Lung (tissue), 12 donors: ENCODE measurements around the gene KRTAP12-4. TPM values are rescaled to one million over a fixed set of nuclear protein-coding genes. Genes with fewer than 3 reads are reported as not detected.
"Not testable (repeated sequence)": the region's sequence is repeated elsewhere in the genome, so short reads cannot be mapped to it uniquely, and the experiment has no call there.

Source experiments
- ATAC-seq: fragments of 200-7000 bp; cut with Tn5 transposase; one replicate; pipeline ENCODE4 v1.9.1; 2020; ENCODE audit warnings: moderate number of reproducible peaks; ENCODE audit not compliant: insufficient read depth, low FRiP score
- DNase-seq, 3 donors: peaks; one replicate each; pipeline ENCODE4 v3.0.0-alpha.2; 2013 to 2017
- H3K27ac ChIP-seq, 2 donors: one replicate each; pipeline ENCODE4 v1.5.1; 2013; ENCODE audit warnings: mild to moderate bottlenecking in 2 of 2, moderate library complexity in 2 of 2, control low read depth in 1 of 2, inconsistent platforms in 1 of 2, low read depth in 1 of 2, low read length in 1 of 2
- H3K27me3 ChIP-seq, 3 donors: one replicate each; pipeline ENCODE4 v1.5.1; 2013; ENCODE audit warnings: low read length in 2 of 3; ENCODE audit not compliant: control insufficient read depth in 3 of 3, insufficient read depth in 3 of 3
- H3K36me3 ChIP-seq, 4 donors: one replicate each; pipeline ENCODE4 v1.5.1; 2013; ENCODE audit warnings: low read length in 4 of 4, mild to moderate bottlenecking in 1 of 4, moderate library complexity in 1 of 4; ENCODE audit not compliant: control insufficient read depth in 4 of 4, insufficient read depth in 4 of 4
- H3K4me1 ChIP-seq, 5 donors: one replicate each; pipeline ENCODE4 v1.5.1; 2013; ENCODE audit warnings: low read length in 5 of 5, mild to moderate bottlenecking in 2 of 5, moderate library complexity in 1 of 5; ENCODE audit not compliant: control insufficient read depth in 5 of 5, insufficient read depth in 5 of 5
- H3K4me3 ChIP-seq: one replicate; pipeline ENCODE4 v1.5.1; 2013; ENCODE audit warnings: mild to moderate bottlenecking, control low read depth, moderate library complexity
- H3K9ac ChIP-seq, 2 donors: one replicate each; pipeline ENCODE4 v1.5.1; 2013; ENCODE audit warnings: low read length in 2 of 2, control low read depth in 1 of 2; ENCODE audit not compliant: insufficient read depth in 1 of 2
- H3K9me3 ChIP-seq, 4 donors: one replicate each; pipeline ENCODE4 v1.5.1; 2013; ENCODE audit warnings: low read length in 3 of 4, mild to moderate bottlenecking in 1 of 4, moderate library complexity in 1 of 4; ENCODE audit not compliant: control insufficient read depth in 4 of 4, insufficient read depth in 3 of 4
- WGBS, 2 donors: extraction: QIAGEN DNeasy Blood & Tissue Kit; methylation state at CpG; one replicate each; pipeline ENCODE4 v1.1.7; 2013; 5-methylcytosine and 5-hydroxymethylcytosine counted together
- polyA plus RNA-seq, 2 donors: library from polyadenylated mRNA; stranded (reverse); fragments of 200-250 nt; gene quantifications; one replicate each; pipeline ENCODE4 v1.2.1, GENCODE V29; 2013
- total RNA-seq, 2 donors: library from RNA; depleted of rRNA in 1 of 2; stranded (reverse); fragments of >200 nt in 1 of 2; gene quantifications; one replicate each; pipeline ENCODE4 v1.2.1, GENCODE V29; 2014 to 2021
- TF ChIP-seq, protein P1 (sequence below): IDR thresholded peaks from 2 replicates; pipeline ENCODE4 v1.5.1; 2012; ENCODE audit warnings: mild to moderate bottlenecking; ENCODE audit errors: control extremely low read depth, extremely low read depth
- donor health status: control.
- donor health status: control.
- donor health status: Bipolar disorder and iron deficiency.
- donor health status: healthy.
- donor health status: DM: yes; HTN: yes; CAD: no.

The KRTAP12-4 gene
- total and polyA plus RNA-seq, 4 donors = not detected

DNA sequence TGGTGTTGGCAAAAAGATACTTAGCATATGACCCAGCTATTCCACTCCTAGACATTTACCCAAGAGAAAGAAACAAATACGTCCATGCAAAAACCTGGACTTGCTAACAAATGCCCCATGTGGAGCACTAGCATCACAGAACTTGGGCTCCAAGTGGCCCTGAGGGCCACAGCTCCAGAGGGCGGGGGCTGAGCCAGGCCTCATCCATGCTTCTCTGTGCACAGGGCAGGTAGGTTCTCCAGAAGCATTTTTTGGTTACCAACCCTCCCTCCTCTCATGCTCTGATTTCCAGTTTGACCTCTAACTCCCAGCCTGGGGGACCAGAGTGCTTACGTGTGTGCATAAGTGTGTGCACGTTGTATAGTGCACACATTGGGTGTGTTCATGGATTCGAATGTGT is 10.2 kb upstream of the KRTAP12-4 start:
- no peak overlapping the region for H3K9ac ChIP-seq
- WGBS, 2 donors = 89 to 91% methylated on average over 5 of the region's 5 CpGs
- H3K4me1 ChIP-seq = no peaks in the 10 kb centered on the region
- H3K9me3 ChIP-seq = no peaks in the 10 kb centered on the region
- no peak overlapping the region for H3K27ac ChIP-seq
- H3K27me3 ChIP-seq = no peaks in the 10 kb centered on the region
- H3K36me3 ChIP-seq = no peaks in the 10 kb centered on the region
- ATAC-seq = no peak
- no peak for DNase-seq
- no peak overlapping the region for H3K4me3 ChIP-seq
- TF ChIP-seq, protein P1, sequence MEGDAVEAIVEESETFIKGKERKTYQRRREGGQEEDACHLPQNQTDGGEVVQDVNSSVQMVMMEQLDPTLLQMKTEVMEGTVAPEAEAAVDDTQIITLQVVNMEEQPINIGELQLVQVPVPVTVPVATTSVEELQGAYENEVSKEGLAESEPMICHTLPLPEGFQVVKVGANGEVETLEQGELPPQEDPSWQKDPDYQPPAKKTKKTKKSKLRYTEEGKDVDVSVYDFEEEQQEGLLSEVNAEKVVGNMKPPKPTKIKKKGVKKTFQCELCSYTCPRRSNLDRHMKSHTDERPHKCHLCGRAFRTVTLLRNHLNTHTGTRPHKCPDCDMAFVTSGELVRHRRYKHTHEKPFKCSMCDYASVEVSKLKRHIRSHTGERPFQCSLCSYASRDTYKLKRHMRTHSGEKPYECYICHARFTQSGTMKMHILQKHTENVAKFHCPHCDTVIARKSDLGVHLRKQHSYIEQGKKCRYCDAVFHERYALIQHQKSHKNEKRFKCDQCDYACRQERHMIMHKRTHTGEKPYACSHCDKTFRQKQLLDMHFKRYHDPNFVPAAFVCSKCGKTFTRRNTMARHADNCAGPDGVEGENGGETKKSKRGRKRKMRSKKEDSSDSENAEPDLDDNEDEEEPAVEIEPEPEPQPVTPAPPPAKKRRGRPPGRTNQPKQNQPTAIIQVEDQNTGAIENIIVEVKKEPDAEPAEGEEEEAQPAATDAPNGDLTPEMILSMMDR = no peak

DNA sequence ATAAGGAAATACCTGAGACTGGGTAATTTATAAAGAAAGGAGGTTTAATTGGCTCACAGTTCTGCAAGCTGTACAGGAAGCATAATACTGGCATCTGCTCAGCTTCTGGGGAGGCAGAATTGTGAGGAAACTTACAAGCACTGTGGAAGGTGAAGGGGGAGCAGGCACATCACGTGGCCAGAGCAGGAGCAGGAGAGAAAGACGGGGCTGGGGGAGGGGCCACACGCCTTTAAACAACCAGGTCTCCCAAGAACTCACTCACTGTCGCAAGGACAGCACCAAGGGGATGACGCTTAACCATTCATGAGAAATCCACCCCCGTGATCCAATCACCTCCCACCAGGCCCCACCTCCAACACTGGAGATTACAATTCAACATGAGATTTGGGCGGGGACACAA is 7.1 kb upstream of the KRTAP12-4 start:
- H3K9ac ChIP-seq, H3K36me3 ChIP-seq, H3K27me3 ChIP-seq, H3K27ac ChIP-seq, ATAC-seq, H3K4me3 ChIP-seq, DNase-seq, H3K9me3 ChIP-seq, H3K4me1 ChIP-seq: not testable (repeated sequence)
- 60 to 66% methylated on average over 7 of the region's 7 CpGs for WGBS, 2 donors

DNA sequence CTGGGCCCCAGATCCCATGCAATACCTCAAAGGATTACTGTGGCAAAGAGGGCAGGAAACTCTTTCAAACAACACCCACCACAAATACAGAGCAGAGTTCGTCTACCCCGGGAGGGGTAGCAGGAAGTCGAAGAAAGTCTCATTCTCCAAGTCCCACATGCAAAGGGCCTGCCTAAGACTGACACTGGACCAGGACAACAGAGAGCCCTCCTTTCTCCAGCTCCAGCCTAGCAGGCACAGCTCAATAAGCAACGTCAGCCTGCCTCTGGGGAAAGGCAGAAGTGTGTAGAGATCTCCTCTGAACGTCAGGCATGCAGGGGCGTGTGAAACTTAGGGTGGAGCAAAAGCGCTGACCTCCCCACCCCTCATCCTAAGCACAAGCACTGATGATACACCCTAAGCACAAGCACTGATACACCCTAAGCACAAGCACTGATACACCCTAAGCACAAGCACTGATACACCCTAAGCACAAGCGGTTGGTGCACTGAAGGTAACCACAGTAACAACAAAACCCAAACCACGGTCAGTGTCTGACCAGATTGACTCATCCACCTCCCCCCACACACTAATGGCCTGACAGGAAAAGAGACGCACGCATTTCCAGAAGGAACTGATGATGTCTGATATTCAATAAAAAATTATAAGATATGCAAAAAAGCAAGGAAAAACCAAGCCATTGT is 4.6 kb upstream of the KRTAP12-4 start:
- Histone ChIP-seq H3K9me3 (peaks cover 0 to 12% (median 2%) of the 10 kb centered on the region in 4 donors), H3K27ac (no peak overlapping the region), H3K36me3 (no peaks in the 10 kb centered on the region), H3K27me3 (no peaks in the 10 kb centered on the region), H3K4me3 (no peak overlapping the region), H3K4me1 (peaks cover 0 to 1% (median 0%) of the 10 kb centered on the region in 5 donors), H3K9ac (no peak overlapping the region)
- DNase-seq (no peak), ATAC-seq (no peak)
- WGBS, 2 donors = 47 to 59% methylated on average over 11 of the region's 11 CpGs
- TF ChIP-seq, protein P1 = no peak

DNA sequence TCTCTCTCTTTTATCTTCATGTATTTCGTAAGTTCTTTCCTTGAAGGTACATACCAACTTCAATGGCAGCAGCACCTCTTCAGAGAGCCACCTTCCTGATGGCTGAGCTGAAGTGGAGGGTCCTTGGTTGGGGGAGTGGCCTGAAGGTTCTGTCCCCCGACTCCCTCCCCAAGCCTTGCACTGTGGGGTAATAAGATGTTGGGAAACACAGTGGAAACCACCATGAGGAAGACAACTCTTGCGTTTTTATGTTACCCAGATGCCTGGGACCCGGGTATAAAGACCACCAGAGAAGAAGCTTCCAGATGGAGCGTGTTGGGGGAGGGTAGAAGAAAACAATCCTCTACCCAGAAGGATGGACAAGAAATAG is 4.1 kb upstream of the KRTAP12-4 start:
- Histone ChIP-seq H3K4me1 (peaks cover 0 to 1% (median 0%) of the 10 kb centered on the region in 5 donors), H3K36me3 (no peaks in the 10 kb centered on the region), H3K27ac (no peak overlapping the region), H3K4me3 (no peak overlapping the region), H3K9ac (no peak overlapping the region), H3K27me3 (no peaks in the 10 kb centered on the region), H3K9me3 (peaks cover 0 to 12% (median 2%) of the 10 kb centered on the region in 4 donors)
- ATAC-seq = no peak
- DNase-seq = no peak
- TF ChIP-seq, protein P1 = no peak
- WGBS, 2 donors = 69 to 76% methylated on average over 5 of the region's 5 CpGs
